NCI-H345 (cell line): ENCODE measurements around the gene SALL4.
"Not testable (repeated sequence)": the region's sequence is repeated elsewhere in the genome, so short reads cannot be mapped to it uniquely, and the experiment has no call there.

Experiments used
- DNase-seq: peaks from one replicate; lab custom pipeline; 2025; lab: John Stamatoyannopoulos, UW

Gene SALL4

GRCh38 chr20:51802170-51802751, at the start of gene SALL4:
SALL4 (minus strand) TSS chr20:51802521; CDS start chr20:51802408, 113 bp downstream.
- DNase-seq = no peak

- no peak for DNase-seq
Measured at GRCh38 chr20:51848346-51848745, 46.0 kb upstream of the SALL4 start.

- no peak for DNase-seq
Measured at GRCh38 chr20:51840865-51841264, 38.5 kb upstream of the SALL4 start.

- DNase-seq = no peak
Measured at GRCh38 chr20:51837876-51838420, 35.6 kb upstream of the SALL4 start.

GRCh38 chr20:51837436-51837835, 35.1 kb upstream of the SALL4 start:
- no peak for DNase-seq

- no peak for DNase-seq
Measured at GRCh38 chr20:51833326-51833725, 31.0 kb upstream of the SALL4 start.

GRCh38 chr20:51832276-51832675, 30.0 kb upstream of the SALL4 start:
- no peak for DNase-seq

- DNase-seq = no peak
Measured at GRCh38 chr20:51831866-51832265, 29.5 kb upstream of the SALL4 start.

- DNase-seq = no peak
Measured at GRCh38 chr20:51830538-51830937, 28.2 kb upstream of the SALL4 start.

- no peak for DNase-seq
Measured at GRCh38 chr20:51828762-51829161, 26.4 kb upstream of the SALL4 start.

GRCh38 chr20:51826372-51826771, 24.1 kb upstream of the SALL4 start:
- DNase-seq = no peak

- no peak for DNase-seq
Measured at GRCh38 chr20:51818479-51819008, 16.2 kb upstream of the SALL4 start.

GRCh38 chr20:51816856-51817255, 14.5 kb upstream of the SALL4 start:
- DNase-seq = not testable (repeated sequence)

- DNase-seq = no peak
Measured at GRCh38 chr20:51815383-51816076, 13.2 kb upstream of the SALL4 start.

GRCh38 chr20:51812861-51813260, 10.5 kb upstream of the SALL4 start:
- no peak for DNase-seq

- no peak for DNase-seq
Measured at GRCh38 chr20:51811514-51812128, 9.3 kb upstream of the SALL4 start.

GRCh38 chr20:51811042-51811355, 8.7 kb upstream of the SALL4 start:
- DNase-seq = no peak

- DNase-seq = no peak
Measured at GRCh38 chr20:51810155-51811041, 8.1 kb upstream of the SALL4 start.

- no peak for DNase-seq
Measured at GRCh38 chr20:51807720-51808250, 5.5 kb upstream of the SALL4 start.

GRCh38 chr20:51804754-51805153, 2.4 kb upstream of the SALL4 start:
- DNase-seq = no peak

GRCh38 chr20:51803148-51803854, 980 bp upstream of the SALL4 start:
- no peak for DNase-seq
